ENCODE results near the gene WNT10A. TPM values are rescaled to one million over a fixed set of nuclear protein-coding genes. Genes with fewer than 3 reads are reported as not detected.

WNT10A gene
- total RNA-seq, 1 donor from 2014 or later = 2.5 TPM

DNA sequence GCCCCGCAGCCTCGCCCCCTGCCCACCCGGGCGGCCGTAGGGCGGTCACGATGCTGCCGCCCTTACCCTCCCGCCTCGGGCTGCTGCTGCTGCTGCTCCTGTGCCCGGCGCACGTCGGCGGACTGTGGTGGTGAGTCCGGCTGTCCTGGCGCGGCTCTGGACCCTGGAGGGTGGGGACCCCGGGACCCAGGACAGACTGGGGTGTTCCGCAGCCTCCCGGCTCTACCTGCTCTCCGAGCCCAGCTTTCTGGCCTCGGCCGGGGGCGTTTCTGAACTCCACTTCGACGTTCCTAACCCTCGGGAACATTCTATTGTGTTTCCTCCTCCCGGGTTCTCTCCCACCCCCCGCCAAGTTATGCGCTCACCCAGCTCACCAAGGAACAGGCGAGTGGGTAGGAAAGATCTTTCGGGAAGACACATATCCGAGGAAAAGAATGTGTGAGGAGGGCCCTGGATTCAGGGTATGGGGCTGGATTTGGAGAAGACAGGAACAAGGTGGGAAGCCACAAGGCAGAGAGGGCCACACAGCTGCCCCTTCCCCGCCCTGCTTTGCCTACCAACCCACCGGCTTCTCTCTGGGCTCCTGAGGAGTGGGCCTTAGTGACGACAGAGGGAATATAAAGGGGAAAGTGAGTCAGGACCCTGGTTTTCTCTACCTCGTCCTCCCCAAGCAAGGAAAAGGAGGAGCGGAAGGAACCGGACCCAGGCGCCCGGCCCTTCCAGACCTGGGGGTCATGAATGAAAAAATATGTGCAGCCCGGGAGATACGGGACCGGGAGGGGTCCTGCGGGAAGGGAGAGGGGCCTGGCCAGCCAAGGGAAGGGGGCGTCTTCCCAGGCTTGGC is 20.4 kb upstream of the WNT10A start:
- Histone ChIP-seq H3K79me2 (ENCODE audit: insufficient read depth, low read length) (no peaks in the 10 kb centered on the region), H3K27me3 (ENCODE audit: insufficient read depth, low read length) (peaks cover 65% of the 10 kb centered on the region), H4K20me1 (ENCODE audit: insufficient read depth, low read length) (peaks cover 8% of the 10 kb centered on the region), H3K9ac (ENCODE audit: low read length) (no peak overlapping the region), H3K36me3 (ENCODE audit: insufficient read depth, low read length) (no peaks in the 10 kb centered on the region), H3K4me2 (ENCODE audit: low read length) (peak overlapping the region; percentile 55), H3K4me1 (ENCODE audit: insufficient read depth, low read length) (no peaks in the 10 kb centered on the region), H2AFZ (ENCODE audit: low read depth, low read length) (peak overlapping the region; percentile 63), H3K4me3 (ENCODE audit: insufficient read depth, low read depth, low read length) (no peak overlapping the region), H3K9me3 (ENCODE audit: insufficient read depth, low read depth, low read length) (no peaks in the 10 kb centered on the region), H3K27ac (ENCODE audit: low read depth, low read length) (no peak overlapping the region)
- H3K4me1 Mint-ChIP-seq (ENCODE audit: low read depth, unreplicated experiment) = peaks cover 19% of the 10 kb centered on the region
- H3K36me3 Mint-ChIP-seq (ENCODE audit: low read depth, unreplicated experiment) = peaks cover 6% of the 10 kb centered on the region
- H3K4me3 Mint-ChIP-seq (ENCODE audit: unreplicated experiment) = peak overlapping the region; percentile 76
- DNase-seq (ENCODE audit: low read depth) (no peak), FAIRE-seq (no peak)
- no peak overlapping the region for H3K27ac Mint-ChIP-seq (ENCODE audit: unreplicated experiment)
- peaks cover 82% of the 10 kb centered on the region for H3K27me3 Mint-ChIP-seq (ENCODE audit: low read depth, unreplicated experiment)
- H3K9me3 Mint-ChIP-seq (ENCODE audit: unreplicated experiment) = no peaks in the 10 kb centered on the region
- TF ChIP-seq EZH2 (IDR thresholded peaks at IDR 0.05; ENCODE audit: insufficient read depth, low read length) = peak; percentile 84
- TF ChIP-seq, protein P1, sequence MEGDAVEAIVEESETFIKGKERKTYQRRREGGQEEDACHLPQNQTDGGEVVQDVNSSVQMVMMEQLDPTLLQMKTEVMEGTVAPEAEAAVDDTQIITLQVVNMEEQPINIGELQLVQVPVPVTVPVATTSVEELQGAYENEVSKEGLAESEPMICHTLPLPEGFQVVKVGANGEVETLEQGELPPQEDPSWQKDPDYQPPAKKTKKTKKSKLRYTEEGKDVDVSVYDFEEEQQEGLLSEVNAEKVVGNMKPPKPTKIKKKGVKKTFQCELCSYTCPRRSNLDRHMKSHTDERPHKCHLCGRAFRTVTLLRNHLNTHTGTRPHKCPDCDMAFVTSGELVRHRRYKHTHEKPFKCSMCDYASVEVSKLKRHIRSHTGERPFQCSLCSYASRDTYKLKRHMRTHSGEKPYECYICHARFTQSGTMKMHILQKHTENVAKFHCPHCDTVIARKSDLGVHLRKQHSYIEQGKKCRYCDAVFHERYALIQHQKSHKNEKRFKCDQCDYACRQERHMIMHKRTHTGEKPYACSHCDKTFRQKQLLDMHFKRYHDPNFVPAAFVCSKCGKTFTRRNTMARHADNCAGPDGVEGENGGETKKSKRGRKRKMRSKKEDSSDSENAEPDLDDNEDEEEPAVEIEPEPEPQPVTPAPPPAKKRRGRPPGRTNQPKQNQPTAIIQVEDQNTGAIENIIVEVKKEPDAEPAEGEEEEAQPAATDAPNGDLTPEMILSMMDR (IDR thresholded peaks at IDR 0.05; ENCODE audit: insufficient read depth, low read depth, low read length) = no peak

DNA sequence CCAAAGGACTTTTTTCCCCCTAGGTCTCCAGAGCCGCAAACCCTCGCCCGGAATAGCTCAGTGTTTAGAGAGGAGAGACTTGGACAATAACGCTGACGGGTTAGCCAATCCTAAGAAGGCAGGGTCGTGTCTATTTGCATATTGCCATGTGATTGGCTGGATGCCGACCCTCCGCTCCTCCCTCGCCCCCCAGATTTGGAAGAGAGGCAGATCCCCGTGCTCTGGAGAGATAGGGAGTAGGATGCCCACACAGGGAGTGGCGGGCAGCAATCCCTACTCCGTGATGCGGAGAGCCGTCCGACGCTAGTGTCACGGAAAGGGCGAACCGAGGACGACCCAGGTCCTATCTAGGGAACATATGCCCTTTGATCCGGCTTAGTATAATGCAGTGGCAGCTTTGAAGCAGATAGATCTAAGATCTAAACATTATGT is 19.7 kb upstream of the WNT10A start:
- TF ChIP-seq, protein P1 (IDR thresholded peaks at IDR 0.05; ENCODE audit: insufficient read depth, low read depth, low read length) = no peak
- TF ChIP-seq EZH2 (IDR thresholded peaks at IDR 0.05; ENCODE audit: insufficient read depth, low read length) = peak; percentile 48
- H3K27me3 Mint-ChIP-seq (ENCODE audit: low read depth, unreplicated experiment) = peaks cover 78% of the 10 kb centered on the region
- DNase-seq (ENCODE audit: low read depth) (peak; percentile 60), FAIRE-seq (no peak)
- no peak overlapping the region for H3K4me3 ChIP-seq (ENCODE audit: insufficient read depth, low read depth, low read length)
- peaks cover 57% of the 10 kb centered on the region for H3K27me3 ChIP-seq (ENCODE audit: insufficient read depth, low read length)
- no peaks in the 10 kb centered on the region for H3K79me2 ChIP-seq (ENCODE audit: insufficient read depth, low read length)
- no peak overlapping the region for H3K27ac Mint-ChIP-seq (ENCODE audit: unreplicated experiment)
- H3K4me1 ChIP-seq (ENCODE audit: insufficient read depth, low read length) = no peaks in the 10 kb centered on the region
- H2AFZ ChIP-seq (ENCODE audit: low read depth, low read length) = no peak overlapping the region
- no peaks in the 10 kb centered on the region for H3K9me3 Mint-ChIP-seq (ENCODE audit: unreplicated experiment)
- no peak overlapping the region for H3K9ac ChIP-seq (ENCODE audit: low read length)
- no peak overlapping the region for H3K4me3 Mint-ChIP-seq (ENCODE audit: unreplicated experiment)
- peak overlapping the region; percentile 32 for H3K4me2 ChIP-seq (ENCODE audit: low read length)
- H3K36me3 ChIP-seq (ENCODE audit: insufficient read depth, low read length) = no peaks in the 10 kb centered on the region
- peaks cover 3% of the 10 kb centered on the region for H3K36me3 Mint-ChIP-seq (ENCODE audit: low read depth, unreplicated experiment)
- H3K4me1 Mint-ChIP-seq (ENCODE audit: low read depth, unreplicated experiment) = peaks cover 19% of the 10 kb centered on the region
- H3K27ac ChIP-seq (ENCODE audit: low read depth, low read length) = no peak overlapping the region
- H3K9me3 ChIP-seq (ENCODE audit: insufficient read depth, low read depth, low read length) = no peaks in the 10 kb centered on the region
- H4K20me1 ChIP-seq (ENCODE audit: insufficient read depth, low read length) = peaks cover 8% of the 10 kb centered on the region
